Activated CD8-positive, alpha-beta memory T cell treated with anti-CD3 and anti-CD28 coated beads, Interleukin-2, amount 50 U/mL, for 24 hours (primary cell): ENCODE measurements around the gene ATP9A.

ENCODE experiments used
- DNase-seq: peaks from one replicate; pipeline ENCODE4 v3.0.0-alpha.2; 2020; ENCODE audit errors: extremely low read depth

Gene ATP9A

GRCh38 chr20:51596668-51597388 lies 171.4 kb downstream of the ATP9A start:
- DNase-seq = no peak

- no peak for DNase-seq
These were observed 172.4 kb downstream of the ATP9A start for GRCh38 chr20:51595744-51596143.

DNA sequence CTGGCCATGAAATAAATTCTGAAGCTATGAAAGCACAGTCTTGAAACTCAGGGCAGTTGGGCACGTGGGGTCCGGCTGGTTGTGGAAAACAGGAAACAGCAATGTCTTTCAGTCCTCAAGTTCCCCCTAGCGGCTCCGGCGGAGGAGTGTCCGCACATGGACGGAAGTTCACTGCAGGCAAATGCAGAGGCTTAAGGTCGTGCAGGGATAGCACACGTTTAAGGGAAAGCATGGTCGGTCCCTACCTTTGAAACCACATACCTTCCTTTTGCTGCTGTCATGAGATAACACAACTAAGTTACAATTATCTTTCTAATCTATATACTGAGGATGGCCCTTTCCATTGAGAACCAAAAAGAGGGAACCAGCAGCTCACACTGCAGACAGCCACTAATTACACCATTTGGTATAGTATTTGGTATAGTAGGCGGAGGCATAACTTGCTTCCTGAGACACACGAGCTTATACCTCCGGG lies 173.1 kb downstream of the ATP9A start:
- peak; percentile 57 for DNase-seq

DNA sequence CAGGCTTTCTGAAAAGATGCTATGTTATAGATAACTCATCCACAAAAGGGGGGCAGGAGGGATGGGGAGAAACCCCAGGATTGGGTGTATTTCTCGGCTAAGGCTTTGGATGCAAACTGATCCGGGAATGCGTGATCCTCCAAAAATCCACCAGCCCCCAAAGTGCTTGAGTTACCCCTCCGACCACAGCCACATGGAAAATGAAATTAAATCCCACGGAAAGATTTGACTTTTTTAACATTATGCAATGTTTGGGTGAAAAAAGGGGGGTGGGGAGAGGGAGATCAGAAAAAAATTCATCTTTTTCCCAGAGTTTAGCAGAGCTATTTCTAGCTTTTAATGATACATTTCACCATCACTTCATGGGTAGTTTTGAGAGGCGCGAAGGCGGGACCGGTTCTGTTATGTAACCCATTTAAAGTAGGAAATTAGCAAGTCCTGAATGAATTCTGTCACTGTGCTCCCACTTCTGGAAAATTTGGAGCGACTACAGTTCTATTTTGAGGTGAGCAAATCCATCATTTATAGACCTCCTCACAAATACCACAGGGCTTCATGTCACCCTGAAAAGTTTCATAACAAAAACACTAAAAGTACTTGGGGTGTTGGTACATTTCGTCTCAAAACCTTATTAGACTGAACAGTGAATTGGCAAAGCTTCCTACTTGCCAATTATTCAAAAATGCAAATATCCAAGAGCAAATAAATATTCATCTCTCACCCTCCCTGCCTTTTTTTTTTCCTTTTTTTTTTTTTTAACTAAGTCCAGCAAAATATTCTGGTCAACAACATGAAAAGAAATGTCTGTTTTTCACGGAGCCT lies 173.7 kb downstream of the ATP9A start:
- no peak for DNase-seq

DNA sequence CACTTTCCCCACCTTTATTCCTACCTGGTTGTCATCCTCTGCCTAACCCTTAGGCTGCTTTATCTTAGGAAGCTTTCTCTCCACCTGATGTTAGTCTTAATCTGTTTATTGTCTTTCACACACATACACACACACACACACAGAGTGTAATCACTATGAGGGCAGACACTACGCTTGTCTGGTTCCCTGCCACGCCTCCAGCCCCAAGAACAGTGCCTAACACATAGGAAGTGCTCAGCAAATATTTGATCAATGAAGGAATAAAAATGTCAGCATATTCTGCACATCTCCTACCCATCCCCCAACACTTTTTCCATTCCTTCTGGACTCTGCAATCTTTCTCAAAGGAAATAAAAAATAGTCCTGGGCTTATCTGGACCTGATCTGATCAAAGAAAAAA lies 174.6 kb downstream of the ATP9A start:
- no peak for DNase-seq

DNA sequence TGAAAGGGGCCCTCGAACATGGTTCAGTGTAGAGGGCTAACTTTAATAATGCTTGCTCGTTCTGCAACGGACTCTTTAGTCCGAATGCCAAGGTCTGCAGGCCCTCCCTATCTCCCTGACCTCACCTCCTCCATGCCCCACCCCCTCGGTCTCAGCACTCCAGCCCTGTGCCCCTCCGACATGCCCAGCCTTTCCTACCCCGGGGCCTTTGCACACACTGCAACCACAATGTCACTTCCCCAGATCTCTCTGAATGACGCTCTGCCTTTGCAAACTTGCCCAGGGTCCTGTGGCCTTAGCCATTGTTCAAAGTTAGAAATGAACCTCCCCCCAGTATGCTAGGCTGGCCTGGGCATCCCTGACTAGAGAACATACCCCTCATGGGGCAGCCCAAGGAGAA lies 175.6 kb downstream of the ATP9A start:
- DNase-seq = no peak

DNA sequence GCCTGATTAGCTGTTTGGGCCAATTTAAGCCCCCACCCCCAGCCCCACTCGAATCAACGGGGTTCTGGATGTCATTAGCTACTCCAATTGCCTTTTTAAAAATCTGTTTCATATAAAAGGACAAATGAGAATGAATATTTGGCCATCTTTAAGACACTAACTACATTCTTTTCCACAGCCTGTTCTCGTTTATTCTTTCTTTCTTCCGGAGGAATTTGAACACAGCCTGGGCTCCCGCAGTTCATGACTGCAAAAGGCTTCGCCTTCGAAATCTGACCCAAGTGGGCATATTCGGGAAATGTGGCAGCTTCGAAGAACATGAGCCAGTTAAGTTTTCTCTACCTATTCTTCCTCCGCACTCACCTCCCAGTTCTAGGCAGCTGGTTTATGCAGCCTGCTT lies 176.3 kb downstream of the ATP9A start:
- no peak for DNase-seq

DNA sequence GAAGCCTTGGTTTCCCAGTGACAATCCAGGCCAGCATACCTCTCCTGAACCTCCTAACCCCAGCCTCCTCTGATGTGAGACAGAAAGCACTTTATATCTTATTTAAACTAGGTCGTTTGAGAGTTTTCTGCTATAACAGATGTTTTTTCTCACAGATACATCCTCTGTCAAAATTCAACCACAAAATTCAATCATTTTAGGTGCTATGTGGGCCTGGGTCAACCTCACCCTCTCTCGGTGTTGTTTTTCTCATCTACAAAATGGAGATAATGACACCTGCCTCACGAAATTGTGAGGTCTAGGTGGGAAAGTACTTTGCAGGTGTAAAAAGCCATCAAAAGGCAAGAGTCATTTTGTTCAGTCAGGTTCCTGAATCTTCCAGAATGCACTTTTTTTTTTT lies 179.4 kb downstream of the ATP9A start:
- DNase-seq = no peak

DNA sequence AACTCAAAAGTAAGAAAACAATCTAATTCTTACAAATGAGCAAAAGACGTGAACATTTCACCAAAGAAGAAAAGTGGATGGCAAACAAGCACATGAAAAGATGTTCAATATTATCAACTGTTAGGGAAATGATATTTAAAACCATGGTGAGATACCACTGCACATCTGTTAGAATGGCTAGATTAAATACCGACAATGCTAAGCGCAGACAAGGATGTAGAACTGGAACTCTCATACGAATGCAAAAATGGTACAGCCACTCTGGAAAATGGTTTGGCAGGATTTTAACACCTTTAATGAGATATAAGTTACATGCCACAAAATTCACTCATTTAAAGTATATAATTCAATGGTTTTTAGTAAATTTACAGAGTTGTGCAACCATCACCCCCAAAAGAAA lies 181.0 kb downstream of the ATP9A start:
- no peak for DNase-seq

DNA sequence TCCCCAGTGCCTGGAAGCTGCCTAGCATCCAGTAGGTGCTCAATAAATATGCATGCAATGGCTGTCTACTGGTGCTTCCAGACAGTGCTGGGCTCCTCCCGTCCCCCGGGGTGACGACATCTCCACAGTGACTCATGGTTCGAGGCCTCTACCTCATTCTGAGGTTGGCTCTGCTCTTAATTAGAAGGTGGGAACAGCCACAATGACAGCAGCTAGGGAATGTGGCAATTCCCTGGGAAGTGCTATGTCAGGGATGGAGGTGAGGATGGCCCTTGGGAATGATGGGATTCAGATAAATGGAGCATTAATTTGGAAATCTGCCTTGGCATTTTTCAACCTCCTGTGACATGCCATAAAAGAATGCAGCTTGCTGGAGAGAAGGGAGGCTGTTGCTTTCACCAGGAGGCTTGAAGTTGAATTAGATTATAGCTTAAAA lies 182.2 kb downstream of the ATP9A start:
- DNase-seq = no peak

- no peak for DNase-seq
These were observed 183.0 kb downstream of the ATP9A start for GRCh38 chr20:51585148-51585547.

DNA sequence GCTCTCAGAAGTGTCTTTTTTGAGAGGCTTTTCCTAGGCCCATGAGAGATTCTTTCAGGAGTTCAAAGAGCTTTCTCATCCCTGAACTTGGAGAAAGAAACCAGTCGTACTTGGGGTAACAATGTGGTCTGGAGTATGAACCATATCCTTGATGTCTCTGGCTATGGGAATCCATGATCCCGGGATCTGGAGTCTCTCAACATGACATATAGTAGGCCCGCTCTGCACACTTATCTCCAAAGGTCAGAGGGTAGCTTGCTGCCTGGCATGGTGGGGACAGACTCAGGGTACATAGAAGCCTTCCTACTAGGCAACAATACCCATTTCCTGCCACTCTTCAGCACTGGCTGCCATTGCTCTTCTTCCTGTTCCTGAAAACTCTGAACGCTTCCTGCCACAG lies 183.5 kb downstream of the ATP9A start:
- DNase-seq = no peak

DNA sequence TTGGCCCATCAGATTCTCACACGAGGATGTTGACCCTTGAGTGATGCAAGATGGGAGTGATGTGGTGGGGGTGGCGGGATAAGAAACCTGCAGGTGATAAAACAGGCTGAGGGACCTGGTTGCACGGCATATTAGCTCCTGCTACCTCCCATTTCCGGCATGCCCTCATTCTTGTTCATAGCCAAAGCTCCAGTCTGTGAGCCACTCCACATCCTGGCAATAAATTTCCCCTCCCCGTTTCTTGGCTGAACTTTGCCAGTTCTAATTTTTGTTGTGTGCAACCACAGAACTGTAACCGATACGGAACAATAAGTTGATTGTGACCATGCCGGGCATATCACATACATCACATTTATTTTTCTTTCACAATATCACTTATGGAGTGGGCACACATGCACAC lies 184.1 kb downstream of the ATP9A start:
- DNase-seq = no peak

- no peak for DNase-seq
These were observed 184.7 kb downstream of the ATP9A start for GRCh38 chr20:51583499-51583898.

DNA sequence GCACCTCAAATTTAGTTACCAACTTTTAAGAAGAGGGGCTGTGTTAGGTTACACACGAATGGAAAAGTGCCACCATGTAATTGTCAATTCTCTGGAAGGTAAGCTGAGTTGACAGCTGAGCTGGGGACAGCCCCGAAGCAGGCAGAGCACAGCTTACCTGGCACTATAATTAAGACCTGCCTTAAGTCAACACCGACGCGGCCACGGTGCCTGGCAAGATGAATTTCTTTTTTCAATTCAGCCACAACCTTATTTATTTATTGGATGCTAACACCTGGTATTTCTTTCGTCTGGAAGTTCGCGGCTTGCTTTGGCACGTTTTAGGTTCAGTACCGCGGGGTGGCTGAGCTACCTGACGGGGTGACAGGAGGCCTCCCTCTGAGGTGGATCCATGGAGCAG lies 185.1 kb downstream of the ATP9A start:
- no peak for DNase-seq

- DNase-seq = no peak
These were observed 186.6 kb downstream of the ATP9A start for GRCh38 chr20:51581571-51581970.

DNA sequence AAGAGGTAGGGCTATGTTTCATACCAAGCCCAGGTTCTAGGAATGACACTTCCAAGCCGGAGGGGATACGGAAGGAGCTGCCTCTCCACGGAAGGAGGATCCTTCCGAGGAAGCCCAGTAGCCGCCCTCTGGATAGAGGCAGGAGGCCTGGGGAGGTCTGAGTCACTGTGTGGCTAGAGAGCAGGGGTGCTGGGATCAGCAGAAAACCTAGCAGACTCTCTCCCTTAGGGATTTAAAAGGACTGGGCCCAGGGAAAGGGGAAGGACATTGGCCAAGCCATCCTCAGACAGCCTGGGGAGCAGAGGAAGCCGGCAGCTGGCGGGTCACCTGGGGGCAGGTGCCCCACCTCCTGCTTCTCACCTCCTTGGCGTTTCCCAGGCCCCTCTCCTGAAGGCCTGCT lies 189.1 kb downstream of the ATP9A start:
- no peak for DNase-seq

DNA sequence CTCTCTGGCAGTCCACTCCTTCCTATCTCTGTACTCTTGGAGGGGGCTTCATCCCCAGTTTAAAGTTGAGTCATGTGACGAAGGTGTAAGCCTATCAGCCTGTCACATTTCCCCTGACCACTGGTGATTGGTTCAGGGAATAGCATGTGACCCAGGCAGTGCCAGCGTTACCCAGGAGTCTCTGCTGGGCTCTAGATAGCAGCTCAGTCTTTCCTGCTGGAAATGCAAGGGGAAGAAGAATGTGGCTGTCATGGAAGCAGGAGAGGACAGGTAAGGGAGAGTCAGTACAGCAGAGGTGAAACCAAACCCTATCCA lies 190.1 kb downstream of the ATP9A start:
- no peak for DNase-seq

GRCh38 chr20:51577432-51578144 lies 190.6 kb downstream of the ATP9A start:
- DNase-seq = no peak

DNA sequence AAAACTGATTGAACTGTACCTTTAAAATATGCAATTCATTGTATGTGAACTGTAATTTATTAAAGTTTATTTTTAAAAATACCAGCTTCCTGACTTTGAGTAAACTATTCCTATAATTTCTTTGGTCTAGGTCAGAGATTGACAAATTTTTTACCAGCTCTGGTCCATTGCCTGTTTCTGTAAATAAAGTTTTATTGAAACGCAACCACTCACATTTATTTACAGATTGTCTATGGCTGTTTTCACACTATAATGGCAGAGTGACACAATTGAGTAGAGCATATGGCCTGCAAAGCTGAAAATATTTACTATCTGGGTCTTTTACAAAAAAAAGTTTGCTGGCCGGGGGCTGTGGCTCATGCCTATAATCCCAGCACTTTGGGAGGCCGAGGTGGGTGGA lies 192.7 kb downstream of the ATP9A start:
- no peak for DNase-seq

DNA sequence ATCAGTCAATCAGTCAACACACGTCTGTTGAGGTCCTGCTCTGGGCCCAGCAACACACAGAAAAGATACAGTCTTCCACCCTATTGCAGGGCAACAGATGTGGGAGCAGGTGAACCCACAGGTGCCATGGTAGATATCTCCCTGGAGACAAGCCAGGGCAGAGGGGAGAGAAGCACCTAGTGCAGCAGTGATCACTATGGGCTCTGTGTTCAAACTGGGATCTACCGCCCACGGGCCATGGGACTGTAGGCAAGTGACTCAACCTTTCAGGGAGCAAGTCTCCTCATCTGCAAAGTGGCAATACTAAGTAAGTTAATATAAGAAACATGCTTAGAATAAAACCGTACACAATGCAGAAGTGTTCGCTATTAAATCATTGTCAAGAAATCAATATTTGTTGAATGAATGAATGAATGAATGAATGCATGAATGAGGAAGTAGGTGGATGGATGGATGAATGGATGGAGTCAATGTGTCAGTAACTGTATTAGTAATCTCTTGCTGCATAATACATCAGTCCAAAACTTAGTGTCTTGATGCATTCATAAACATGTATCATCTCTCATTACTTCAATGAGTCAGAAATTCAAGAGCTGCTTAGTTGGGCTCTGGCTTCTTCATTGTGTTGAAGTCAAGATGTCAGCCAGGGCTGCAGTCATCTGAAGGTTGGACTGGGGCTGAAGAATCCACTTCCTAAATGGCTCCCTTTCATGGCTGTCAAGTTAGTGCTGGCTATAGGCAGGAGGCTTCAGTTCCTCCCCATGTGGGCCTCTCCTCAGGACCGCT lies 193.7 kb downstream of the ATP9A start:
- no peak for DNase-seq
